Measurements from ENCODE around the gene ATP11B. TPM values are rescaled to one million over a fixed set of nuclear protein-coding genes. Genes with fewer than 3 reads are reported as not detected.
A peak's percentile ranks its signal among the peaks of the same experiment; 100 is the strongest.

The ATP11B gene
- polyA plus RNA-seq, 4 donors: 54.8 to 66.5 (median 61.7) TPM

GRCh38 chr3:182906036-182906435 is 112.7 kb downstream of the ATP11B start:
- no peak for DNase-seq (ENCODE audit: low read depth in 4 of 4, low spot score in 3 of 4)

GRCh38 chr3:182908471-182908870 is 115.2 kb downstream of the ATP11B start:
- no peak for DNase-seq (ENCODE audit: low read depth in 4 of 4, low spot score in 3 of 4)

GRCh38 chr3:182909318-182910040 is 116.2 kb downstream of the ATP11B start:
- DNase-seq (ENCODE audit: low read depth in 4 of 4, low spot score in 3 of 4): peak in 1 of 4 donors; percentile 9

GRCh38 chr3:182910936-182911781 is 117.9 kb downstream of the ATP11B start:
- DNase-seq (ENCODE audit: low read depth in 4 of 4, low spot score in 3 of 4): no peak

GRCh38 chr3:182911782-182912111 is 118.4 kb downstream of the ATP11B start:
- no peak for DNase-seq (ENCODE audit: low read depth in 4 of 4, low spot score in 3 of 4)

GRCh38 chr3:182912474-182912873 is 119.2 kb downstream of the ATP11B start:
- DNase-seq (ENCODE audit: low read depth in 4 of 4, low spot score in 3 of 4): no peak

- DNase-seq (ENCODE audit: low read depth in 4 of 4, low spot score in 3 of 4): no peak
Observed at GRCh38 chr3:182913889-182914288, 120.6 kb downstream of the ATP11B start.

GRCh38 chr3:182914341-182914740 is 121.0 kb downstream of the ATP11B start:
- no peak for DNase-seq (ENCODE audit: low read depth in 4 of 4, low spot score in 3 of 4)

- no peak for DNase-seq (ENCODE audit: low read depth in 4 of 4, low spot score in 3 of 4)
Observed at GRCh38 chr3:182917134-182917533, 123.8 kb downstream of the ATP11B start.

- DNase-seq (ENCODE audit: low read depth in 4 of 4, low spot score in 3 of 4): no peak
Observed at GRCh38 chr3:182919866-182920357, 126.6 kb downstream of the ATP11B start.

GRCh38 chr3:182920515-182921084 is 127.3 kb downstream of the ATP11B start:
- no peak for DNase-seq (ENCODE audit: low read depth in 4 of 4, low spot score in 3 of 4)

GRCh38 chr3:182921665-182922355 is 128.5 kb downstream of the ATP11B start:
- no peak for DNase-seq (ENCODE audit: low read depth in 4 of 4, low spot score in 3 of 4)

- DNase-seq (ENCODE audit: low read depth in 4 of 4, low spot score in 3 of 4): no peak
Observed at GRCh38 chr3:182925330-182925943, 132.1 kb downstream of the ATP11B start.

GRCh38 chr3:182925944-182926337 is 132.6 kb downstream of the ATP11B start:
- no peak for DNase-seq (ENCODE audit: low read depth in 4 of 4, low spot score in 3 of 4)

GRCh38 chr3:182935803-182936202 is 142.5 kb downstream of the ATP11B start:
- no peak for DNase-seq (ENCODE audit: low read depth in 4 of 4, low spot score in 3 of 4)

GRCh38 chr3:182936239-182936917 is 143.1 kb downstream of the ATP11B start:
- no peak for DNase-seq (ENCODE audit: low read depth in 4 of 4, low spot score in 3 of 4)

GRCh38 chr3:182936918-182937285 is 143.6 kb downstream of the ATP11B start:
- no peak for DNase-seq (ENCODE audit: low read depth in 4 of 4, low spot score in 3 of 4)

GRCh38 chr3:182937293-182938051 is 144.2 kb downstream of the ATP11B start:
- DNase-seq (ENCODE audit: low read depth in 4 of 4, low spot score in 3 of 4): no peak

GRCh38 chr3:182940266-182940808 is 147.0 kb downstream of the ATP11B start:
- no peak for DNase-seq (ENCODE audit: low read depth in 4 of 4, low spot score in 3 of 4)
